WERI-Rb-1 (cell line): ENCODE data around the gene PPARA.

Experiments
- DNase-seq: peaks from one replicate; pipeline ENCODE4 v3.0.0-alpha.2; 2020
- H3K27ac ChIP-seq: fragments of 250-450 bp; sonication (Bioruptor Pico); 2 replicates; pipeline ENCODE4 v1.5.1; 2020; ENCODE audit warnings: mild to moderate bottlenecking, moderate library complexity
- H3K27me3 ChIP-seq: fragments of 250-450 bp; sonication (Bioruptor Pico); 2 replicates; pipeline ENCODE4 v1.5.1; 2021; ENCODE audit warnings: mild to moderate bottlenecking, low read depth, moderate library complexity; ENCODE audit not compliant: insufficient read depth, severe bottlenecking
- H3K36me3 ChIP-seq: fragments of 250-450 bp; sonication (Bioruptor Pico); 2 replicates; pipeline ENCODE4 v1.5.1; 2020; ENCODE audit warnings: mild to moderate bottlenecking, moderate library complexity
- H3K4me3 ChIP-seq: 2 replicates; pipeline ENCODE4 v1.5.1; 2011; ENCODE audit warnings: low read depth, mild to moderate bottlenecking, control low read depth, low read length
- H3K9me3 ChIP-seq: fragments of 250-450 bp; sonication (Bioruptor Pico); 2 replicates; pipeline ENCODE4 v1.5.1; 2021; ENCODE audit warnings: mild to moderate bottlenecking, moderate library complexity; ENCODE audit not compliant: severe bottlenecking
- TF ChIP-seq, protein P1 (sequence below): IDR thresholded peaks from 2 replicates; pipeline ENCODE4 v1.5.1; 2011; ENCODE audit warnings: low read depth, mild to moderate bottlenecking, control low read depth, inconsistent platforms, low read length

PPARA gene

GRCh38 chr22:46250035-46250782, 99.9 kb downstream of the PPARA start, which contains the start of gene CDPF1:
Gene CDPF1, minus strand, starts transcription at chr22:46250293. Its CDS starts 2,009 bp downstream, at chr22:46248284.
- Histone ChIP-seq H3K36me3 (no peaks in the 10 kb centered on the region), H3K27ac (peak within 1 kb of the TSS; percentile 90), H3K4me3 (peak within 1 kb of the TSS; percentile 87), H3K27me3 (no peaks in the 10 kb centered on the region), H3K9me3 (peaks cover 2% of the 10 kb centered on the region)
- TF ChIP-seq, protein P1, sequence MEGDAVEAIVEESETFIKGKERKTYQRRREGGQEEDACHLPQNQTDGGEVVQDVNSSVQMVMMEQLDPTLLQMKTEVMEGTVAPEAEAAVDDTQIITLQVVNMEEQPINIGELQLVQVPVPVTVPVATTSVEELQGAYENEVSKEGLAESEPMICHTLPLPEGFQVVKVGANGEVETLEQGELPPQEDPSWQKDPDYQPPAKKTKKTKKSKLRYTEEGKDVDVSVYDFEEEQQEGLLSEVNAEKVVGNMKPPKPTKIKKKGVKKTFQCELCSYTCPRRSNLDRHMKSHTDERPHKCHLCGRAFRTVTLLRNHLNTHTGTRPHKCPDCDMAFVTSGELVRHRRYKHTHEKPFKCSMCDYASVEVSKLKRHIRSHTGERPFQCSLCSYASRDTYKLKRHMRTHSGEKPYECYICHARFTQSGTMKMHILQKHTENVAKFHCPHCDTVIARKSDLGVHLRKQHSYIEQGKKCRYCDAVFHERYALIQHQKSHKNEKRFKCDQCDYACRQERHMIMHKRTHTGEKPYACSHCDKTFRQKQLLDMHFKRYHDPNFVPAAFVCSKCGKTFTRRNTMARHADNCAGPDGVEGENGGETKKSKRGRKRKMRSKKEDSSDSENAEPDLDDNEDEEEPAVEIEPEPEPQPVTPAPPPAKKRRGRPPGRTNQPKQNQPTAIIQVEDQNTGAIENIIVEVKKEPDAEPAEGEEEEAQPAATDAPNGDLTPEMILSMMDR, result no peak
- DNase-seq, result peak; percentile 93

DNA sequence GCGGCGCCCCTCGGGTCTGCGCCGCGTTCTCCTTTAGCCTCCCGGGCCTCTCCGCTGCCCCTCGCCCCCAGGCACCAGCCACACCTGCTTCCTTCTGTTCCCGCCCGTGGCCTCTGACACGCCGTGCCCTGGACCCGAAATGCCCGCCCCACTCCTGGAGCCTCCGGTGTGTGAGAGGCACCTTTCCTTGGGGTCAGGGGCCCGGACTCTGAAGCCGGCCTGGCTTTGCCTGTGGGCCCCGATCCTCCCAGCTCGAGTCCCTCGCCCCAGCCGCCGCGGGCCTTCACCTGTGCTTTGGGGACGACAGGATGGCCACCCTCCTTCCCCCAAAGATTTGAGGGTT, 100.4 kb downstream of the PPARA start:
- Histone ChIP-seq H3K36me3 (no peaks in the 10 kb centered on the region), H3K27ac (peak overlapping the region; percentile 90), H3K9me3 (peaks cover 2% of the 10 kb centered on the region), H3K27me3 (no peaks in the 10 kb centered on the region), H3K4me3 (peak overlapping the region; percentile 87)
- TF ChIP-seq, protein P1, result no peak
- peak; percentile 20 for DNase-seq

DNA sequence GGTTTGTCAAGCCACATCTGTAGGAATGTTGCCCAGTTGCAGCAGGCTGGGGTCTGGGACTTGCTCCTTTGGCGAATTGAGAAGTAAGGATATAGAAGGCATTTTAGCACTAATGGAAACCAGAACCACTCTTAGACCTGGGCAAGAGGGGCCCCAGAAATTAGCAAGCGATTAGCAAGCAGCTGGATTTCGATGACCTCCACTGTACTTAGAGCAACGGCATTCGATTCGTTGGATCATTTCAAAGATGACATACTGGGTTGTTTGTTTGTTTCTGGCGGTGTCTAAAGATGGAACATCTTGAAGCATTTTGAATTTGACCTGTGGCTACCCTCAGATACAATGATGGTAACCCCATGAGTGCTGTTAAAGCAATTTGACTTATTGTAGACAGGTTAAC, 100.9 kb downstream of the PPARA start:
- TF ChIP-seq, protein P1, result no peak
- H3K36me3 ChIP-seq, result no peaks in the 10 kb centered on the region
- no peaks in the 10 kb centered on the region for H3K27me3 ChIP-seq
- peaks cover 2% of the 10 kb centered on the region for H3K9me3 ChIP-seq
- H3K4me3 ChIP-seq, result peak overlapping the region; percentile 87
- H3K27ac ChIP-seq, result peak overlapping the region; percentile 90
- no peak for DNase-seq

GRCh38 chr22:46251816-46252380, 101.6 kb downstream of the PPARA start:
- no peak overlapping the region for H3K4me3 ChIP-seq

GRCh38 chr22:46256358-46256958, 106.1 kb downstream of the PPARA start:
- Histone ChIP-seq H3K9me3 (peaks cover under 1% of the 10 kb centered on the region), H3K4me3 (no peak overlapping the region), H3K36me3 (no peaks in the 10 kb centered on the region), H3K27me3 (no peaks in the 10 kb centered on the region), H3K27ac (peak overlapping the region; percentile 21)
- peak; percentile 46 for DNase-seq
- TF ChIP-seq, protein P1, result no peak

More at GRCh38 chr22:46251816-46252380, 101.6 kb downstream of the PPARA start:
- H3K27me3 ChIP-seq, result no peaks in the 10 kb centered on the region
- H3K27ac ChIP-seq, result no peak overlapping the region
- no peaks in the 10 kb centered on the region for H3K36me3 ChIP-seq
- no peak for DNase-seq
- TF ChIP-seq, protein P1, result no peak
- peaks cover 2% of the 10 kb centered on the region for H3K9me3 ChIP-seq
